Suppressor macrophage treated with lipopolysaccharide for 1 hour (primary cell): ENCODE data around the gene SPTLC3.

ENCODE experiments used
- DNase-seq, 3 donors: peaks; one replicate each; pipeline ENCODE4 v3.0.0-alpha.2; 2020 to 2022

Gene SPTLC3

GRCh38 chr20:13205425-13205824 is 196.7 kb downstream of the SPTLC3 start:
- no peak for DNase-seq

GRCh38 chr20:13205848-13206434 is 197.2 kb downstream of the SPTLC3 start:
- no peak for DNase-seq

GRCh38 chr20:13207016-13207415 is 198.2 kb downstream of the SPTLC3 start:
- DNase-seq, result no peak

- no peak for DNase-seq
Measured at GRCh38 chr20:13211956-13212618, 203.3 kb downstream of the SPTLC3 start.

GRCh38 chr20:13212750-13213149 is 204.0 kb downstream of the SPTLC3 start:
- DNase-seq, result no peak

- no peak for DNase-seq
Measured at GRCh38 chr20:13213335-13213734, 204.6 kb downstream of the SPTLC3 start.

- no peak for DNase-seq
Measured at GRCh38 chr20:13216533-13216932, 207.8 kb downstream of the SPTLC3 start.
